Smooth muscle cell (in vitro differentiated cells): Measurements from ENCODE around the gene SYT2. TPM values are rescaled to one million over a fixed set of nuclear protein-coding genes. Genes with fewer than 3 reads are reported as not detected.
"Not testable (repeated sequence)": the region's sequence is repeated elsewhere in the genome, so short reads cannot be mapped to it uniquely, and the experiment has no call there.

Experiments
- DNase-seq: peaks from one replicate; lab custom pipeline; 2025; ENCODE audit not compliant: unreplicated experiment; lab: John Stamatoyannopoulos, UW
- H2AFZ ChIP-seq: fragments of 200-600 bp; sonication (generic); 2 replicates; pipeline ENCODE4 v1.6.0; 2016; ENCODE audit warnings: antibody characterized with exemption, low read depth, mild to moderate bottlenecking
- H3F3A ChIP-seq: fragments of 200-600 bp; sonication (generic); 2 replicates; pipeline ENCODE4 v1.6.0; 2017; ENCODE audit warnings: antibody characterized with exemption, low read depth
- H3K27ac ChIP-seq: fragments of 200-600 bp; sonication (generic); 2 replicates; pipeline ENCODE4 v1.5.1; 2016; ENCODE audit warnings: low read depth, mild to moderate bottlenecking
- H3K27me3 ChIP-seq: fragments of 200-600 bp; sonication (generic); 2 replicates; pipeline ENCODE4 v1.6.1; 2016; ENCODE audit warnings: low read depth, mild to moderate bottlenecking
- H3K36me3 ChIP-seq: fragments of 200-600 bp; sonication (generic); 2 replicates; pipeline ENCODE4 v1.5.1; 2016; ENCODE audit warnings: low read depth
- H3K4me1 ChIP-seq: fragments of 200-600 bp; sonication (generic); 2 replicates; pipeline ENCODE4 v1.5.1; 2016; ENCODE audit warnings: low read depth
- H3K4me2 ChIP-seq: fragments of 200-600 bp; sonication (generic); 2 replicates; pipeline ENCODE4 v1.6.0; 2016; ENCODE audit warnings: mild to moderate bottlenecking
- H3K4me3 ChIP-seq: fragments of 200-600 bp; sonication (generic); 2 replicates; pipeline ENCODE4 v1.5.1; 2016; ENCODE audit warnings: mild to moderate bottlenecking
- H3K79me2 ChIP-seq: fragments of 200-600 bp; sonication (generic); 2 replicates; pipeline ENCODE4 v1.6.0; 2016; ENCODE audit warnings: low read depth, mild to moderate bottlenecking
- H3K9ac ChIP-seq: fragments of 200-600 bp; sonication (generic); 2 replicates; pipeline ENCODE4 v1.6.0; 2016; ENCODE audit warnings: low read depth
- H3K9me3 ChIP-seq: fragments of 200-600 bp; sonication (generic); replicated peaks from 2 replicates; pipeline ENCODE4 v1.5.1; 2016; ENCODE audit warnings: low read depth
- H4K20me1 ChIP-seq: fragments of 200-600 bp; sonication (generic); 2 replicates; pipeline ENCODE4 v1.6.0; 2016; ENCODE audit warnings: low read depth
- WGBS: methylation state at CpG from one replicate; pipeline ENCODE4 v1.1.7; 2016; ENCODE audit warnings: low lambda C conversion rate; 5-methylcytosine and 5-hydroxymethylcytosine counted together
- polyA plus RNA-seq: library from polyadenylated mRNA; unstranded; fragments of >200 nt; fragmentation: Nextera tagmentation; extraction: Ambion mirVana; gene quantifications from 2 replicates; pipeline ENCODE4 v1.2.1, GENCODE V29; 2016
- total RNA-seq: library from RNA; depleted of rRNA; stranded (reverse); fragments of >200 nt; gene quantifications from 2 replicates; pipeline ENCODE4 v1.2.3, GENCODE V29; 2014
- TF ChIP-seq, protein P1 (sequence below): fragments of 200-600 bp; sonication (generic); IDR thresholded peaks from 2 replicates; pipeline ENCODE4 v1.5.1; 2017; ENCODE audit warnings: borderline replicate concordance, mild to moderate bottlenecking, antibody characterized with exemption; ENCODE audit not compliant: insufficient read depth, poor library complexity, severe bottlenecking

Gene SYT2
- total and polyA plus RNA-seq, 2 experiments from 2014 or later: not detected

DNA sequence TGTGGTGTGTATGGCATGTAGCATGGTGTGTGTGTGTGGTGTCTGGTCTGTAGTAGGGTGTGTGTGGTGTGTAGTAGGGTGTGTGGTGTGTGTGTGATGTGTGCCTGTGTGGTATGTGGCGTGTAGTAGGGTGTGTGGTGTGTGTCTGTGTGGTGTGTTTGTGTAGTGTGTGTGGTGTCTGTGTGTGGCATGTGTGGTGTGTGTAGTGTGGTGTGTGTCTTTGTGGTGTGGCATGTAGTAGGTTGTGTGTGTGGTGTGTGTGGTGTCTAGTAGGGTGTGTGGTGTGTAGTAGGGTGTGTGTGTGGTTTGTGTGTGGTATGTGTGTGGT is 85.5 kb downstream of the SYT2 start:
- no peak overlapping the region for H3K4me3 ChIP-seq
- H3K9me3 ChIP-seq: no peaks in the 10 kb centered on the region
- 80% methylated on average over 1 of the region's 1 CpG for WGBS
- DNase-seq: no peak
- no peak overlapping the region for H3K9ac ChIP-seq
- H3K79me2 ChIP-seq: no peaks in the 10 kb centered on the region
- no peaks in the 10 kb centered on the region for H3F3A ChIP-seq
- no peak overlapping the region for H3K27ac ChIP-seq
- H4K20me1 ChIP-seq: no peaks in the 10 kb centered on the region
- peaks cover 11% of the 10 kb centered on the region for H3K4me1 ChIP-seq
- no peaks in the 10 kb centered on the region for H3K36me3 ChIP-seq
- TF ChIP-seq, protein P1, sequence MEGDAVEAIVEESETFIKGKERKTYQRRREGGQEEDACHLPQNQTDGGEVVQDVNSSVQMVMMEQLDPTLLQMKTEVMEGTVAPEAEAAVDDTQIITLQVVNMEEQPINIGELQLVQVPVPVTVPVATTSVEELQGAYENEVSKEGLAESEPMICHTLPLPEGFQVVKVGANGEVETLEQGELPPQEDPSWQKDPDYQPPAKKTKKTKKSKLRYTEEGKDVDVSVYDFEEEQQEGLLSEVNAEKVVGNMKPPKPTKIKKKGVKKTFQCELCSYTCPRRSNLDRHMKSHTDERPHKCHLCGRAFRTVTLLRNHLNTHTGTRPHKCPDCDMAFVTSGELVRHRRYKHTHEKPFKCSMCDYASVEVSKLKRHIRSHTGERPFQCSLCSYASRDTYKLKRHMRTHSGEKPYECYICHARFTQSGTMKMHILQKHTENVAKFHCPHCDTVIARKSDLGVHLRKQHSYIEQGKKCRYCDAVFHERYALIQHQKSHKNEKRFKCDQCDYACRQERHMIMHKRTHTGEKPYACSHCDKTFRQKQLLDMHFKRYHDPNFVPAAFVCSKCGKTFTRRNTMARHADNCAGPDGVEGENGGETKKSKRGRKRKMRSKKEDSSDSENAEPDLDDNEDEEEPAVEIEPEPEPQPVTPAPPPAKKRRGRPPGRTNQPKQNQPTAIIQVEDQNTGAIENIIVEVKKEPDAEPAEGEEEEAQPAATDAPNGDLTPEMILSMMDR: no peak
- no peak overlapping the region for H3K4me2 ChIP-seq
- no peak overlapping the region for H2AFZ ChIP-seq
- H3K27me3 ChIP-seq: peaks cover 5% of the 10 kb centered on the region

DNA sequence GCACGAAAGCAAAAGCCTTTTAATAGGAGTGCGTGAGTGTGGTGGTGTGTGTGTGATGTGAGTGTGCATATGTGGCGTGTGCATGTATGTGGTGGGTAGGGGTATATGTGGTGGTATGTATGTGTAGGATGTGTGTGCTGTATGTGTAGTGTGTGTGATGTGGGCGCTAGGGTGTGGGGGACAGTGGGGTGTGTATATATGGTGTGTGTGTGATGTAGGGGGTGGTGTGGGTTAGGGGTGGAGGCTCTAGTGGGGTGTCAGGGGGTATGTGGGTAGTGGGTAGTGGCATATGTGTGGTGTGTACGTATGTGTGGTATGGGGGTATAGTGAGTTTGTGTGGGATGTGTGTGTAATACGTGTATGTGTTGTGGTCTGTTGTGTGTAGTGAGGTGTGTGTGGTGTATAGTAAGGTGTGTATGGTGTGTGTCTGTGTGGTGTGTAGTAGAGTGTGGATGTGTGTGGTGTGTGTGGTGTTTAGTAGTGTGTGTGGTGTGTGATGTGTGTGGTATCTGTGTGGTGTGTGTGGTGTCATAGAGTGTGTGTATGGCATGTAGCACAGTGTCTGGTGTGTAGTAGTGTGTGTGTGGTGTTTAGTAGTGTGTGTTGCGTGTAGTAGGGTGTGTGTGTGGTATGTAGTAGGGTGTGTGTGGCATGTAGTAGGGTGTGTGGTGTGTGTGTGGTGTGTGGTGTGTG is 86.0 kb downstream of the SYT2 start:
- H3K36me3 ChIP-seq: no peaks in the 10 kb centered on the region
- no peaks in the 10 kb centered on the region for H3K79me2 ChIP-seq
- H4K20me1 ChIP-seq: no peaks in the 10 kb centered on the region
- DNase-seq: no peak
- WGBS: 88% methylated on average over 7 of the region's 7 CpGs
- TF ChIP-seq, protein P1: no peak
- H3K4me1 ChIP-seq: peaks cover 11% of the 10 kb centered on the region
- H3K9me3 ChIP-seq: no peaks in the 10 kb centered on the region
- peaks cover 5% of the 10 kb centered on the region for H3K27me3 ChIP-seq
- no peak overlapping the region for H2AFZ ChIP-seq
- H3K4me3 ChIP-seq: no peak overlapping the region
- H3K27ac ChIP-seq: no peak overlapping the region
- H3K4me2 ChIP-seq: no peak overlapping the region
- H3F3A ChIP-seq: no peaks in the 10 kb centered on the region
- no peak overlapping the region for H3K9ac ChIP-seq

DNA sequence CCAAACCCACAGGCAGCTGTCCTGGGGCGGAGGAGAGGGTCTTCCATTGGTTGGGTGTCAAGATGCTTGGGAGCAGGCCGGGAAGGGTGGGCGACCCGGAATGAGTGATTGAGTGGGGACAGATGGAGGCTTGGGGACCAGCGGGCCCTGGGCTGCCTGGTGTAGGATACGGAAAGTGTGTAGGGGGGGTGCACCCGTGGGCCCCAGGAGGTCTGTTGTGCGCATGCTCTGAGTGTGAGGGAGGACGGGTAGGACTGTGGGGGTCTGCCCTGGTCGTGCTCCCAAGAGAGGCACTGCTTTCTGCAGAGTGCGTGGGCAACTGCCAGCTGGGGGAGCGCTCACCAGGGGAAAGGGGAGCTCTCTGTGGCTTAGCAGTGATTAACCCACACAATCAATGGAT is 86.8 kb downstream of the SYT2 start:
- Histone ChIP-seq H3K9ac (peak overlapping the region; percentile 12), H3K4me2 (peak overlapping the region; percentile 74), H3K4me1 (peaks cover 16% of the 10 kb centered on the region)
- not testable (repeated sequence) for H3K4me3 ChIP-seq, H4K20me1 ChIP-seq, H2AFZ ChIP-seq, H3K79me2 ChIP-seq, H3K27ac ChIP-seq, H3K27me3 ChIP-seq, H3F3A ChIP-seq, H3K36me3 ChIP-seq, DNase-seq, H3K9me3 ChIP-seq
- 74% methylated on average over 12 of the region's 12 CpGs for WGBS

DNA sequence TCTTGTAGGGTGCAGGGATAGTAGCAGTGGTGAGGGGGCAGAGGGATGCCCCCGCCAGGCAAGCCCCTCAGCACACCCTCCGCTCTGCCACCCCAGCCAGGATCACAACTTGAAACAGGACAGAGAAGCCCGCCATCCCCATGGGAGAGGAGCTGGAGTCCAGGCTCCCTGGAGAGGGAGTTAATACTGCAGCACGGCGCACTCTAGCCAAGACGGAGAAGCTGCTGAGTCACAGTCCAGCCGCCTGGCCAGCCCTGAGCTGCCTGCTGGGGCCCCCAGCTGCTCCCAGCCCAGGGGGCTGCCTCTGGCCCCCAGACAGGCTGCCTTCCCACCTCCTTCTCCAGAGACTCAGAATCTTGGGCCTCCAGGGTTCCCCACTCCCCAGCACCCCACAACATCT is 87.2 kb downstream of the SYT2 start:
- Histone ChIP-seq H2AFZ (no peak overlapping the region), H3K4me1 (peaks cover 16% of the 10 kb centered on the region), H3K9ac (peak overlapping the region; percentile 12), H4K20me1 (no peaks in the 10 kb centered on the region), H3K9me3 (no peaks in the 10 kb centered on the region), H3K4me2 (peak overlapping the region; percentile 74), H3F3A (peaks cover 3% of the 10 kb centered on the region), H3K27me3 (no peaks in the 10 kb centered on the region), H3K36me3 (no peaks in the 10 kb centered on the region), H3K27ac (no peak overlapping the region), H3K79me2 (no peaks in the 10 kb centered on the region), H3K4me3 (no peak overlapping the region)
- DNase-seq: no peak
- TF ChIP-seq, protein P1: no peak
- 31% methylated on average over 7 of the region's 7 CpGs for WGBS
